ENCODE measurements around the gene WWTR1.

DNA sequence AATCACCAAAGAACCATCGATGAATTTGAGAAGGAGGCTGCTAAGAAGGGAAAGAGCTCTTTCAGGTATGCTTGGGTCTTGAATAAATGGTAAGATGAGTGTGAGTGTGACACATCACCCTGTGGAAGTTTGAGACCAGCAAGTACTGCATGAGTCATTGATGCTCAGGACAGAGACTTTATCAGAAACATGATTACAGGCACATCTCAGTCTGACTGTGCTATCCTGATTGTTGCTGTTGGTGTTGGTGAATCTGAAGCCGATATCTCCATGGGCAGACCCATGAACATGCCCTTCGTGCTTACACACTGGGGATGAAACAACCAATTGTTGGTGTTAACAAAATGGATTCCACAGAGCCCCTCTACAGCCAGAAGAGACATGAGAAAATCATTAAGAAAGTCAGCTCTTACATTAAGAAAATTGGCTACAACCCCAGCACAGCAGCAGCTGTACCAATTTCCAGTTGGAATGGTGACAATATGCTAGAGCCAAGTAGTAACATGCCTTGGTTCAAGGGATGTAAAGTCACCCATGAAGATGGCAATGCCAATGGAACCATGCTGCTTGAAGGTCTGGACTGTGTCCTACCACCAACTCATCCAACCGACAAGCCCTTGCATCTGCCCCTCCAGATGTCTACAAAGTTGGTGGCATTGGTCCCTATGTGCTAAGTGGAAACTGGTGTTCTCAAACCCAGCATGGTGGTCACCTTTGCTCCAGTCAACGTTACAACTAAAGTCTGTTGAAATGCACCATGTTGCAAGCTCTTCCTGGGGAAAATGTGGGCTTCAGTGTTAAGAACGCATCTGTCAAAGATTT, 162.9 kb downstream of the WWTR1 start:
- TF ChIP-seq CTCF (IDR thresholded peaks at IDR 0.05; ENCODE audit: low read depth, low read length, missing input control) (no peak), TAF1 (conservative IDR thresholded peaks at IDR 0.05) (no peak), RAD21 (IDR thresholded peaks at IDR 0.05) (no peak), JUND (IDR thresholded peaks at IDR 0.05) (no peak), REST (IDR thresholded peaks at IDR 0.05) (no peak), FOXA1 (IDR thresholded peaks at IDR 0.05) (no peak), SP1 (IDR thresholded peaks at IDR 0.05) (no peak), RXRA (IDR thresholded peaks at IDR 0.05) (no peak), GABPA (IDR thresholded peaks at IDR 0.05 in 1 of 2, conservative IDR thresholded peaks at IDR 0.05 in 1 of 2) (no peak), HNF4G (IDR thresholded peaks at IDR 0.05) (no peak)
- TF ChIP-seq, protein P1, sequence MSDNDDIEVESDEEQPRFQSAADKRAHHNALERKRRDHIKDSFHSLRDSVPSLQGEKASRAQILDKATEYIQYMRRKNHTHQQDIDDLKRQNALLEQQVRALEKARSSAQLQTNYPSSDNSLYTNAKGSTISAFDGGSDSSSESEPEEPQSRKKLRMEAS (IDR thresholded peaks at IDR 0.05) = no peak

All from liver (tissue), 3 donors.